Bone marrow (tissue), 2 donors: ENCODE measurements around the gene KBTBD4.
"Not testable (repeated sequence)": the region's sequence is repeated elsewhere in the genome, so short reads cannot be mapped to it uniquely, and the experiment has no call there.

Source experiments
- DNase-seq, 2 donors: peaks; one replicate each; lab custom pipeline; 2025; lab: John Stamatoyannopoulos, UW

Gene KBTBD4

GRCh38 chr11:47589977-47590861 is 11.4 kb upstream of the KBTBD4 start:
- DNase-seq: no peak

GRCh38 chr11:47589584-47589976 is 10.8 kb upstream of the KBTBD4 start:
- DNase-seq: no peak

GRCh38 chr11:47589118-47589517 is 10.3 kb upstream of the KBTBD4 start:
- DNase-seq: no peak

DNA sequence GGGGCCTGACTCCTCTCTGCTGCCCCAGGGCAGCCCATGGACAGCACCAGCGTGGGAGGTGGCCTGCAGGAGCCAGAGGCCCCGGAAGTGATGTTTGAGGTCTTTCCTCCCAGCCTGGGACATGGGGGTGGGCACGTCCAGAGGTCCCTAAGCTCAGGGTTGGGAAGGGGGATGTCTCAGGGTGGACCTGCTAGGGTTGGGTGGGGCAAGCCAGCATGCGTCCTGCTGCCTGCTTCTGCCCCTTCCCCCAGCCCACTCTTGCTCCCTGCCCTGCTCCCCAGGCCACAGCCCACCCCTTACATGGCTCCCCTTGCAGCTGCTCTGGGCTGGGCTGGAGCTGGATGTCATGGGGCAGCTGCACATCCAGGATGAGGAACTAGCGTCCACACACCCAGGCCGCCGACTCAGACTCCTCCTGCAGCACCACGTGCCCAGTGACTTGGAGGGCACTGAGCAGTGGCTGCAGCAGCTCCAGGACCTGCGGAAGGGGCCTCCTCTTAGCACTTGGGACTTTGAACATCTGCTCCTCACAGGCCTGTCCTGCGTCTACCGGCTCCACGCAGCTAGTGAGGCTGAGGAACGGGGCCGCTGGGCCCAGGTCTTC is 9.1 kb upstream of the KBTBD4 start:
- peak; percentile 20 to 59 for DNase-seq

- DNase-seq: no peak
Observed at GRCh38 chr11:47587039-47587716, 8.4 kb upstream of the KBTBD4 start.

DNA sequence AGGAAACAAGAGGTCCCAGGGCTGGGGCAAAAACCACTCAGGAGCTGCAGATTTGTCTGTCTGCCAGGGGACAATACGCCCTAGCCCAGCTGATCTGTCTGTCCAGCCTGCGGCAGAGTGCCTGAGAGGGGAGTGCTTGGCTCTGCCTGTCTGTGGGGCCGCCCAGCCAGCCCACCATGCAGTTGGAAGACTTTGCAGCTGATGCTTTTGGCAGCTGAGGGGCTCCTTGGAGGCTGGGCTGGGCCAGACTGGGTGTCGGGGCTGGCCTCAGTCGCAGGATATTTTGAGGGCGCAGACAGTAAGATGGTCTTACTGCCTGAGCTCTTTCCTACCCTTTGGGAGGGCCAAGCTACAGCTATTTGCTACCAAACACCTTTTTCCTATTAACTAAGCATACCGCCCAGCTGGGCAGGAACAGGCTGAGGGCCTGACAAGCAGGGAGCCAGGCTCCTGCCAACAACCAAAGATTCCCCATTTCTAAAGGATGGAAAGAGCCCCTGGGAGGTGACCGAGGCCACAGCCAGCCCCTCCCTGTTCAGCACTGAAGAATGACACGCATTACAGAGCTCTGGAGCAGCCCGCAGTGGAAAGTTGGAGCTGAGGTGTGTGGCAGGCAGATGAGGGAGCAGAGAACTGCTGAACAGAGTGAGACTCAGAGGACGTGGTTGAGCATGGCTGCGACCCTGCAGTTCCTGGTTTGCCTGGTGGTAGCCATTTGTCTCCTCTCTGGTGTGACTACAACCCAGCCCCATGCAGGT is 7.5 kb upstream of the KBTBD4 start, which contains the start of gene FAM180B:
TSS of gene FAM180B (plus strand) at position 581 of the 758 bp plus-strand sequence. CDS start at position 672, 91 bp downstream.
- no peak for DNase-seq

GRCh38 chr11:47583844-47584243 is 5.1 kb upstream of the KBTBD4 start:
- no peak for DNase-seq

DNA sequence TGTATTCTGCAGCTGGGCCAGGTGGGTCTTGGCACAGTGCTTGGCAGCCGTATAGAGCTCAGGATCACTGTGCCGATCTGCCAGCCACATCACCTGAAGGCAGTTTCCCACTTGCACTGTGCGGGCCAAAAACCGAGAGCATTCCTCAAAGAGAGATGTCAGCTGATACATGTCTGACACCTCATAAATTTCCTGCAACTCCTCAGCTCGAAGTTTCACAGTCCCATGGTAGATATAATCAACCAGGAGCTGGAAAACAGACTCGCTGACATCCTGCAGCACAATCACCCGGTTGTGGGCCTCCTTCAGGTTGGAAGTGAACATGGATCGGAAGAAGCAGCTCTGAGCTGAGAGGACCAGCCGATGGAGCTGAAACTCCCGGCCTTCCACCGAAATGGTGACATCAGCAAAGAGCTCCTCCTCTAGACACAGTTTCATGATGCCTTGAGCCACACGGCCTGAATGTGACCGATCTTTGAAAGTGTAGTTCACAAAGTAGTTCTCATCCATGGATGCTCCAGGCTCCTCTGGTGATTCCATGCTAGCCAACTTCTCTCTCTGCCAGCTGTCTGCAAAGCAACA is 1.2 kb downstream of the KBTBD4 start:
- no peak for DNase-seq

- DNase-seq: no peak
Observed at GRCh38 chr11:47573321-47573720, 5.4 kb downstream of the KBTBD4 start.

GRCh38 chr11:47572715-47573255 is 6.0 kb downstream of the KBTBD4 start:
- no peak for DNase-seq

DNA sequence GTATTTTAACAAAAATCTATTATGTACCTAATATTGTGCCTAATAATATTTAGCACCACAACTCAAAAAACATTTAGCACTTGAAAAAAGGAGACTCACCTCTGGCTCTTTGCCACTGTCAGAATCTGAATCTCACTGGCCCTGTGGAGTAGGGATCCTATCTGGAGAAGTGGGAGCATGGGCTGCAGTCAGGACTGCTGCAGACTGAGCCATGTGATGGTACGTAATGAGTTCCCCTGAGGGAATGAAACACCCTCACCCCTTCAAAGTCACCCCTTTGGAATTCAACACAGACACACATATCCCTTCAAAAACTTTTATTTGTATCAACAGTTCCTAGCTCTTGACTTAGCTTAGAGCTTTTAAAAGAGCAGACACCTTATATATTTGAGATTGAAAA is 6.9 kb downstream of the KBTBD4 start:
- no peak for DNase-seq

DNA sequence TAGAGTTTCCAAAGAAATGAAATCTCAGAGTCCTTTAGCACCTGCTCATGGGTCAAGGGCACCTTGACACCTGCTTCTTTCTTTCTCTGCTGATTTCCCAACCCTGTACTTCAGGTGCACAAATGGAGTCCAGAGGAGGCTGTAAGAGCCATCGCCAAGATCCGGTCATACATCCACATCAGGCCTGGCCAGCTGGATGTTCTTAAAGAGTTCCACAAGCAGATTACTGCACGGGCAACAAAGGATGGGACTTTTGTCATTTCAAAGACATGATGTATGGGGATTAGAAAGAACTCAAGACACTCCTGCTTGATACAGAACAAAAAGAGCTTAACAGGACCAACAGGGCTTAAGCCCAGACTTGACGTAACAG is 7.4 kb downstream of the KBTBD4 start:
- no peak for DNase-seq

- no peak for DNase-seq
Observed at GRCh38 chr11:47570651-47571356, 8.0 kb downstream of the KBTBD4 start.

GRCh38 chr11:47569646-47570045 is 9.1 kb downstream of the KBTBD4 start:
- no peak for DNase-seq

- no peak for DNase-seq
Observed at GRCh38 chr11:47566149-47566698, 12.5 kb downstream of the KBTBD4 start.

- DNase-seq: peak; percentile 21 to 30
Observed at GRCh38 chr11:47565340-47566148, 13.2 kb downstream of the KBTBD4 start, which contains the start of gene PTPMT1. Gene PTPMT1 (plus strand): TSS chr11:47565599. CDS start chr11:47565623, 24 bp downstream.

GRCh38 chr11:47564933-47565339 is 13.8 kb downstream of the KBTBD4 start:
- no peak for DNase-seq

DNA sequence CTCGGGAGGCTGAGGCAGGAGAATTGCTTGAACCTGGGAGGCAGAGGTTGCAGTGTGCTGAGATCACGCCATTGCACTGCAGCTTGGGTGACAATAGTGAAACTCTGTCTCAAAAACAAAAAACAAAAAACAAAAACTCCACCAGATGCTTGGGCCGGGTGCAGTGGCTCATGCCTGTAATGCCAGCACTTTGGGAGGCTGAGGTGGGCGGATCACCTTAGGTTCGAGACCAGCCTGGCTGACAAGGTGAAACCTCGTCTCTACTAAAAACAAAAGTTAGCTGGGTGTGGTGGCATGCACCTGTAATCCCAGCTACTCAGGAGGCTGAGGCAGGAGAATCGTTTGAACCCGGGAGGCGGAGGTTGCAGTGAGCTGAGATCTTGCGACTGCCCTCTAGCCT is 14.4 kb downstream of the KBTBD4 start:
- DNase-seq: not testable (repeated sequence)

- not testable (repeated sequence) for DNase-seq
Observed at GRCh38 chr11:47562393-47562792, 16.4 kb downstream of the KBTBD4 start.
